Ovary (tissue), 9 donors: ENCODE measurements around the gene SMARCD3. TPM values are rescaled to one million over a fixed set of nuclear protein-coding genes. Genes with fewer than 3 reads are reported as not detected.
A peak's percentile ranks its signal among the peaks of the same experiment; 100 is the strongest.

ENCODE experiments used
- DNase-seq, 5 donors: peaks; one replicate each; pipeline ENCODE4 v3.0.0-alpha.2; 2019 to 2020
- H3K27ac ChIP-seq, 2 donors: fragments of 200-600 bp; one replicate each; pipeline versions ENCODE4 v1.5.1 to v1.8.0; 2019 to 2022
- H3K27me3 ChIP-seq: fragments of 200-600 bp; one replicate; pipeline ENCODE4 v1.8.0; 2022
- H3K36me3 ChIP-seq: fragments of 200-600 bp; sonication (generic); one replicate; pipeline ENCODE4 v1.5.1; 2019
- H3K4me1 ChIP-seq: one replicate; pipeline ENCODE4 v1.8.1; 2013; ENCODE audit warnings: mild to moderate bottlenecking, moderate library complexity; ENCODE audit not compliant: insufficient read depth
- H3K4me3 ChIP-seq: fragments of 200-600 bp; sonication (generic); one replicate; pipeline ENCODE4 v1.5.1; 2017
- H3K9me3 ChIP-seq, 2 donors: fragments of 200-600 bp in 1 of 2; sonication (generic) in 1 of 2; one replicate each; pipeline versions ENCODE4 v1.5.1 to v1.8.1; 2013 to 2019; ENCODE audit warnings: mild to moderate bottlenecking in 1 of 2, moderate library complexity in 1 of 2
- EP300 ChIP-seq: sonication (generic); formaldehyde crosslinking; IDR thresholded peaks from one replicate; pipeline ENCODE4 v1.6.1; 2017; ENCODE audit warnings: antibody characterized with exemption
- POLR2A ChIP-seq: fragments of 450-650 bp; IDR thresholded peaks from one replicate; pipeline ENCODE4 v1.6.1; 2017; ENCODE audit warnings: antibody characterized with exemption, mild to moderate bottlenecking, moderate library complexity
- WGBS, 3 donors: extraction: QIAGEN DNeasy Blood & Tissue Kit in 1 of 3; methylation state at CpG; one replicate each; pipeline versions ENCODE4 v1.1.5 to v1.1.7; 2013 to 2017; 5-methylcytosine and 5-hydroxymethylcytosine counted together
- intact Hi-C, 4 donors: fragments of 100-400 bp; cut with DNase I; formaldehyde crosslinking; loops; one replicate each; pipeline versions ENCODE4 v1.11.0 to v1.15.1; 2022 to 2023
- polyA plus RNA-seq, 2 donors: library from polyadenylated mRNA; stranded (reverse); fragments of 200-250 nt in 1 of 2; fragments of 350-450 nt in 1 of 2; fragmentation: Illumina TruSeq in 1 of 2; extraction: RNeasy Lipid Tissue Mini Kit (QIAGEN cat#74804) in 1 of 2; gene quantifications; one replicate each; pipeline ENCODE4 v1.2.3, GENCODE V29; 2013 to 2014
- total RNA-seq, 7 donors: library from RNA; depleted of rRNA in 2 of 7; stranded (reverse); fragments of >200 nt in 2 of 7; fragmentation: NEBNext Ultra II Directional in 3 of 7; extraction: Animal tissue kit (Norgen Biotek cat#: 25700) in 3 of 7; gene quantifications; one replicate each; pipeline versions ENCODE4 v1.1.0 to v1.2.4, GENCODE V29; 2016 to 2023
- TF ChIP-seq, protein P1 (sequence below), 3 donors: fragments of 450-650 bp in 2 of 3; fragments of 200-600 bp in 1 of 3; IDR thresholded peaks; one replicate each; pipeline versions ENCODE4 v1.5.1 to v1.8.0; 2016 to 2022; ENCODE audit warnings: antibody characterized with exemption in 3 of 3, mild to moderate bottlenecking in 1 of 3
- donor health status: DM: no; HTN: no; CAD: no; lungs with moderate emphysema.
- donor health status: DM: no; HTN: no; CAD: no.
- donor health status: Bipolar disorder and iron deficiency.
- donor health status: DM: yes; HTN: yes; CAD: no.
- donor health status: DM: no; HTN: no; CAD: no.
- donor health status: DM: yes; HTN: yes; CAD: no.

Gene SMARCD3
- total and polyA plus RNA-seq, 9 donors: 30.2 to 203 (median 97.0) TPM

DNA sequence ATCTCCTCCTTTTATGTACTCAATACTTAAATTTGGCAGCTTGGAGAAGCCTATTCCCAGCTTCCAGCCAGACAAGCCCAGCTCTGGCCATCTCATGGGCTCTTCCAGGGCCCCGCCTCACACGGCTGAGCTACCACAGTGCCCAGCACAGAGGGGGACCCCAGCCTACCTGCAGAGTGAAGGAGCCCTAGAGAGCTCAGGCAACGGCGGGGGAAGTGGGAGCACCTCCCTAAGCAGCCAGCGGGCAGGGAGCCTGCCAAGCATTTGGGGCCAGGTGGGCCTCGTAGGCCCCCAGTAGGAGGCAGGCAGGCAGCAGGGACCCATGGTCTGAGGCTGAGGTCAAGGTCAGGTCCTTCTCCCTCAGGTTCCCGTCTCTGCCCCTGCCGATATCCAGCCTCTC is 29.1 kb upstream of the SMARCD3 start:
- Histone ChIP-seq H3K9me3 (no peaks in the 10 kb centered on the region), H3K36me3 (no peaks in the 10 kb centered on the region), H3K4me3 (no peak overlapping the region), H3K4me1 (peaks cover 12% of the 10 kb centered on the region), H3K27ac (no peak overlapping the region), H3K27me3 (no peaks in the 10 kb centered on the region)
- 37 to 54% (median 53%) methylated on average over 7 to 8 of the region's 8 CpGs for WGBS, 3 donors
- intact Hi-C loops: no loop called here
- no peak for DNase-seq
- TF ChIP-seq EP300 (no peak), POLR2A (no peak)
- TF ChIP-seq, protein P1, sequence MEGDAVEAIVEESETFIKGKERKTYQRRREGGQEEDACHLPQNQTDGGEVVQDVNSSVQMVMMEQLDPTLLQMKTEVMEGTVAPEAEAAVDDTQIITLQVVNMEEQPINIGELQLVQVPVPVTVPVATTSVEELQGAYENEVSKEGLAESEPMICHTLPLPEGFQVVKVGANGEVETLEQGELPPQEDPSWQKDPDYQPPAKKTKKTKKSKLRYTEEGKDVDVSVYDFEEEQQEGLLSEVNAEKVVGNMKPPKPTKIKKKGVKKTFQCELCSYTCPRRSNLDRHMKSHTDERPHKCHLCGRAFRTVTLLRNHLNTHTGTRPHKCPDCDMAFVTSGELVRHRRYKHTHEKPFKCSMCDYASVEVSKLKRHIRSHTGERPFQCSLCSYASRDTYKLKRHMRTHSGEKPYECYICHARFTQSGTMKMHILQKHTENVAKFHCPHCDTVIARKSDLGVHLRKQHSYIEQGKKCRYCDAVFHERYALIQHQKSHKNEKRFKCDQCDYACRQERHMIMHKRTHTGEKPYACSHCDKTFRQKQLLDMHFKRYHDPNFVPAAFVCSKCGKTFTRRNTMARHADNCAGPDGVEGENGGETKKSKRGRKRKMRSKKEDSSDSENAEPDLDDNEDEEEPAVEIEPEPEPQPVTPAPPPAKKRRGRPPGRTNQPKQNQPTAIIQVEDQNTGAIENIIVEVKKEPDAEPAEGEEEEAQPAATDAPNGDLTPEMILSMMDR (IDR thresholded peaks at IDR 0.05): no peak

DNA sequence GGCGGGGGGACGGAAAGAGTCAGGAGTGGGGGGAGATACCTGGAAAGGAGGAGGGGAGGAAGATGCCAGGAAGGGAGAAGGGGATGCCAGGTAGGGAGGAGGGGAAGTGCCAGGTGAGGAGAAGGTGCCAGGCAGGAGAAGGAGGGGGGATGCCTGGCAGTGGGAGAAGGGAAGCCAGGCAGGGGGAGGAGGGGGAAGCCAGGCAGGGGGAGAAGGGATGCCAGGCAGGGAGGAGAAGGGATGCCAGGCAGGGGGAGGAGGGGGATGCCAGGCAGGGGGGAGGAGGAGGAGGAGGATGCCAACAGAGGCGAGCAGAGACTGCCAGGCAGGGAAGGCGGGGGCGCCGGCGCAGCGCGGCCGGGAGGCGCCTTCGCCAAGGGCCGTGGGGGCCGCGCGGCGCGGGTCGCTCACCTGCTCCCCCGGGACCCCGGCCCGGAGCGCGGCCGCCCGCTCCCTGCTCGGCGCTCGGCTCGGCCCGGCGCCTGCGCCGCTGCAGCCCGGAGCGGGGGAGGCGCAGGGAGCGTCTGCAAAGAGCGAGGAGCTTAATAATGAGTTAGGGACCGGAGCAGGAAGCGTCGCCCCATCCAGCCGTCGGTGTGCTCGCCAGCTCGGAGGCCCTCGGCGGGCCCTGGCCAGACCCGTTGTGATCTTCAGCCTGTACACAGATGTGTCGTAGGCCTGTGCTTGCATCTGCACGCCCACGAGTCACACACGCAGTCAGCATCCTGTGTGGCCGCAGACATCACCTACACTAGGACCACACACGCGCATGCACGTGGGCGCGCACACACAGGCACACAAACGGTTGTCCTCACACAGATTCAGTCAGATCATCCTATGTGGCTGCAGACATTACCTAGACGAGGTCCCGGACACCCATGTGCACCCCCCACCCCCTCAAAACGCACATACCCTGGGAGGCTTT is 28.4 kb upstream of the SMARCD3 start:
- no peaks in the 10 kb centered on the region for H3K27me3 ChIP-seq
- peaks cover 12% of the 10 kb centered on the region for H3K4me1 ChIP-seq
- peak; percentile 58 to 79 (median 67) for DNase-seq
- H3K4me3 ChIP-seq: peak overlapping the region; percentile 48
- H3K27ac ChIP-seq: no peak overlapping the region
- H3K36me3 ChIP-seq: no peaks in the 10 kb centered on the region
- intact Hi-C loops: no loop called here
- no peaks in the 10 kb centered on the region for H3K9me3 ChIP-seq
- 1% methylated on average over 54 to 63 of the region's 63 CpGs for WGBS, 3 donors
- TF ChIP-seq POLR2A (no peak), EP300 (no peak)
- TF ChIP-seq, protein P1 (IDR thresholded peaks at IDR 0.05): no peak

DNA sequence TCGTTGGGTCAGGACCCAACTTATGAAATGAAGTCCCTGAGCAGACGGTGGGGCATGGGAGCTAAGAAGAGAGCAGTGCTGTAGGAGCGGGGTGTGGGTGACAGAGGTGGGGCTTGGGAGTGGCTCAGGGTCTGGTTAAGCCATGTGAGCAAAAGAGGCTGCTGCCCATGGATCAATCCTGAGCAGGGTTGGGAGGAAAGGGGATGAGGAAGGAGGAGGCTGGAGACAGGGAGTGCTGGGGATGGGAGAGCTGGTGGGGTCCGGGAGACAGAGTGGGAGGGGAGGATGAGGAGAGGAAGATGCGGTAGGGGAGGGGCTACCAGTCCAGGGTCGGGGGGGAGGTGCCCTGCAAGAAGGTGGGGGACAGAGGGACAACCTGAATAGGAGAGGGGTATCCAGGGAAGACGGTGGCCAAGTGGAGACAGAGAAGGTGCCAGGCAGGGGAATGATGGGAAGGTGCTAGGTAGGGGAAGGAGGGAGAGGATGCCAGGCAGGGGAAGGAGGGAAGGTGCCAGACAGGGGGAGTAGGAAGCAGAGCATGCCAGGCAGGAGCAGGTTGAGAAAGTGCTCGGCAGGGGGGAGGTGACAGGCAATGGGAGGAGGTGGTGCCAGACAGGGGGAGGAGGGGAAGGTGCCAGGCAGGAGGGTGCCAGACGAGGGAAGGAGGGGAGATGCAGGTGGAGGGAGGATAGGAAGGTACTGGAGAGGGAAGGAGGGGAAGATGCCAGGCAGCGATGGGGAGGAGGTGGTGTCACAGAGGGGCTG is 27.5 kb upstream of the SMARCD3 start:
- TF ChIP-seq, protein P1 (IDR thresholded peaks at IDR 0.05): no peak
- no peak for TF ChIP-seq EP300
- TF ChIP-seq POLR2A: no peak
- WGBS, 3 donors: 23 to 29% (median 25%) methylated on average over 10 of the region's 10 CpGs
- peaks cover 12% of the 10 kb centered on the region for H3K4me1 ChIP-seq
- intact Hi-C loops: no loop called here
- DNase-seq: peak in 2 of 5 donors; percentile 43 to 46
- H3K27ac ChIP-seq: no peak overlapping the region
- no peak overlapping the region for H3K4me3 ChIP-seq
- H3K36me3 ChIP-seq: no peaks in the 10 kb centered on the region
- no peaks in the 10 kb centered on the region for H3K9me3 ChIP-seq
- no peaks in the 10 kb centered on the region for H3K27me3 ChIP-seq

DNA sequence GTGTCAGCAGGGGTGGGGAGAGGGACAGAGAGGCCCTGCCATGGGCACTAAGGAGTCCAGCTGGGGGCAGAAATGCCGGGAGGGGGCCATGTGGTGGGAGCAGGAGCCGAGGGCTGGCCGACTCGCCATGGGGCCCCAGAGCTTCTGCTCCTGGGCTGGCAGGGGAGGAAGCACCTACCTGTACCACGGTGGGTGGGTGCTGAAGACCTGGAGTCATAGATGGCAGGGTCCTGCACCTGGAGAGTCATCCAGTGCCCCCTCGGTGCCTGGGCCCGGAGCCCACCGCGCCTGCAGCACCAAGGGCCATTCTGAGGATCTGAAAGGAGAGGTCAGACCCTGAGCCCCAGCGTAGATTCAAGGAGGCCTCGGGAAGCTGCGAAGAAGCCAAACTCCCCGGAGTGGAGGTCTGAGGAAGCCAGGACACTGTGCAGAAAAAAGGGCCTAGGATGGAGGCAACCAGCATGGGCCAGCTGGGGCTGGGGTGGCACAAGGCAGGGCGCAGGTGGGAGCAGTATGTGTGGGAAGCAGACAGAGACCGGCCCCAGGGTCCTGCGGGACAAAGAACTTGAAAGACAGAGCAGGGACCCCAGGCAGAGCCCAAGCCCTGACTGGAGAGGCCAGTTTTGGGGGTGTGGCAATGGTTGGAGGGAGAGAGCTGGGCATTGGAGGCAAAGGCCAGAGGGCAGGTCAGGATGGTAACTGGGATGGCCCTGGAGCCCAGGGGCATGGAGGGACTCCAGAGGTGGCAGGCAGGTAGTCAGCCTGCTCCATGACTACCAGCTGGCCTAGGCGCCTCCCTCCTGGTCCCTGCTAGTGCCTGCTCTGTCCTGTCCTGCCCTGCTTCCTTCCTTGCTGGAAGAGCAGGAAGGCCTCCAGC is 26.7 kb upstream of the SMARCD3 start:
- no peaks in the 10 kb centered on the region for H3K9me3 ChIP-seq
- intact Hi-C loops: no loop called here
- H3K4me3 ChIP-seq: no peak overlapping the region
- H3K4me1 ChIP-seq: peaks cover 12% of the 10 kb centered on the region
- WGBS, 3 donors: 80 to 85% (median 81%) methylated on average over 17 of the region's 17 CpGs
- no peaks in the 10 kb centered on the region for H3K27me3 ChIP-seq
- TF ChIP-seq, protein P1 (IDR thresholded peaks at IDR 0.05): no peak
- TF ChIP-seq POLR2A: no peak
- TF ChIP-seq EP300: no peak
- no peak for DNase-seq
- H3K27ac ChIP-seq: no peak overlapping the region
- no peaks in the 10 kb centered on the region for H3K36me3 ChIP-seq
